Upper lobe of left lung (tissue), 4 donors: ENCODE data around the gene RBM33.

Experiments
- EP300 ChIP-seq, 4 donors: sonication (generic); formaldehyde crosslinking; IDR thresholded peaks; one replicate each; pipeline ENCODE4 v1.5.1; 2017; ENCODE audit warnings: antibody characterized with exemption in 4 of 4, control low read depth in 2 of 4
- POLR2A ChIP-seq, 4 donors: fragments of 450-650 bp; IDR thresholded peaks; one replicate each; pipeline ENCODE4 v1.5.1; 2016 to 2017; ENCODE audit warnings: antibody characterized with exemption in 4 of 4, mild to moderate bottlenecking in 2 of 4
- POLR2AphosphoS5 ChIP-seq, 2 donors: sonication (generic); formaldehyde crosslinking; IDR thresholded peaks; one replicate each; pipeline ENCODE4 v1.5.1; 2017; ENCODE audit warnings: antibody characterized with exemption in 2 of 2
- TF ChIP-seq, protein P1 (sequence below), 6 experiments: fragments of 450-650 bp in 4 of 6; fragments of 200-600 bp in 2 of 6; sonication (generic) in 2 of 6; IDR thresholded peaks; one replicate each; pipeline ENCODE4 v1.5.1; 2016 to 2019; ENCODE audit warnings: antibody characterized with exemption in 6 of 6

GRCh38 chr7:155810770-155811559 is 166.5 kb downstream of the RBM33 start:
- TF ChIP-seq, protein P1, sequence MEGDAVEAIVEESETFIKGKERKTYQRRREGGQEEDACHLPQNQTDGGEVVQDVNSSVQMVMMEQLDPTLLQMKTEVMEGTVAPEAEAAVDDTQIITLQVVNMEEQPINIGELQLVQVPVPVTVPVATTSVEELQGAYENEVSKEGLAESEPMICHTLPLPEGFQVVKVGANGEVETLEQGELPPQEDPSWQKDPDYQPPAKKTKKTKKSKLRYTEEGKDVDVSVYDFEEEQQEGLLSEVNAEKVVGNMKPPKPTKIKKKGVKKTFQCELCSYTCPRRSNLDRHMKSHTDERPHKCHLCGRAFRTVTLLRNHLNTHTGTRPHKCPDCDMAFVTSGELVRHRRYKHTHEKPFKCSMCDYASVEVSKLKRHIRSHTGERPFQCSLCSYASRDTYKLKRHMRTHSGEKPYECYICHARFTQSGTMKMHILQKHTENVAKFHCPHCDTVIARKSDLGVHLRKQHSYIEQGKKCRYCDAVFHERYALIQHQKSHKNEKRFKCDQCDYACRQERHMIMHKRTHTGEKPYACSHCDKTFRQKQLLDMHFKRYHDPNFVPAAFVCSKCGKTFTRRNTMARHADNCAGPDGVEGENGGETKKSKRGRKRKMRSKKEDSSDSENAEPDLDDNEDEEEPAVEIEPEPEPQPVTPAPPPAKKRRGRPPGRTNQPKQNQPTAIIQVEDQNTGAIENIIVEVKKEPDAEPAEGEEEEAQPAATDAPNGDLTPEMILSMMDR (IDR thresholded peaks at IDR 0.05): no peak
- no peak for TF ChIP-seq POLR2A (IDR thresholded peaks at IDR 0.05)
- TF ChIP-seq EP300 (IDR thresholded peaks at IDR 0.05): no peak
- no peak for TF ChIP-seq POLR2AphosphoS5 (IDR thresholded peaks at IDR 0.05)
